Ishikawa (cell line): Measurements from ENCODE around the gene SIKE1.

Experiments used
- CEBPB ChIP-seq: IDR thresholded peaks from 2 replicates; pipeline ENCODE4 v1.6.1; 2012
- CREB1 ChIP-seq: IDR thresholded peaks from 2 replicates; pipeline ENCODE4 v1.6.1; 2012; ENCODE audit warnings: low read depth
- EGR1 ChIP-seq: IDR thresholded peaks from 2 replicates; pipeline ENCODE4 v1.6.1; 2012
- EP300 ChIP-seq: IDR thresholded peaks from 2 replicates; pipeline ENCODE4 v1.6.1; 2012; ENCODE audit warnings: borderline replicate concordance
- FOXM1 ChIP-seq: IDR thresholded peaks from 2 replicates; pipeline ENCODE4 v1.6.1; 2012; ENCODE audit warnings: low read depth, borderline replicate concordance
- NFIC ChIP-seq: IDR thresholded peaks from 2 replicates; pipeline ENCODE4 v1.6.1; 2012
- RAD21 ChIP-seq: IDR thresholded peaks from 2 replicates; pipeline ENCODE4 v1.6.1; 2012; ENCODE audit warnings: low read depth
- TAF1 ChIP-seq: IDR thresholded peaks from 2 replicates; pipeline ENCODE4 v1.6.1; 2012; ENCODE audit warnings: low read depth, mild to moderate bottlenecking
- TCF12 ChIP-seq: IDR thresholded peaks from 2 replicates; pipeline ENCODE4 v1.6.1; 2012; ENCODE audit warnings: low read depth
- TEAD4 ChIP-seq: IDR thresholded peaks from 2 replicates; pipeline ENCODE4 v1.6.1; 2012
- YY1 ChIP-seq: IDR thresholded peaks from 2 replicates; pipeline ENCODE4 v1.6.1; 2012; ENCODE audit warnings: low read depth
- ZBTB7A ChIP-seq: IDR thresholded peaks from 2 replicates; pipeline ENCODE4 v1.6.1; 2012; ENCODE audit warnings: low read depth
- TF ChIP-seq, protein P1 (sequence below): IDR thresholded peaks from 2 replicates; pipeline ENCODE4 v1.6.1; 2012
- TF ChIP-seq, protein P2 (sequence below): IDR thresholded peaks from 2 replicates; pipeline ENCODE4 v1.6.1; 2012; ENCODE audit warnings: low read depth, mild to moderate bottlenecking
- TF ChIP-seq, protein P3 (sequence below): IDR thresholded peaks from 2 replicates; pipeline ENCODE4 v1.6.1; 2012

SIKE1 gene

DNA sequence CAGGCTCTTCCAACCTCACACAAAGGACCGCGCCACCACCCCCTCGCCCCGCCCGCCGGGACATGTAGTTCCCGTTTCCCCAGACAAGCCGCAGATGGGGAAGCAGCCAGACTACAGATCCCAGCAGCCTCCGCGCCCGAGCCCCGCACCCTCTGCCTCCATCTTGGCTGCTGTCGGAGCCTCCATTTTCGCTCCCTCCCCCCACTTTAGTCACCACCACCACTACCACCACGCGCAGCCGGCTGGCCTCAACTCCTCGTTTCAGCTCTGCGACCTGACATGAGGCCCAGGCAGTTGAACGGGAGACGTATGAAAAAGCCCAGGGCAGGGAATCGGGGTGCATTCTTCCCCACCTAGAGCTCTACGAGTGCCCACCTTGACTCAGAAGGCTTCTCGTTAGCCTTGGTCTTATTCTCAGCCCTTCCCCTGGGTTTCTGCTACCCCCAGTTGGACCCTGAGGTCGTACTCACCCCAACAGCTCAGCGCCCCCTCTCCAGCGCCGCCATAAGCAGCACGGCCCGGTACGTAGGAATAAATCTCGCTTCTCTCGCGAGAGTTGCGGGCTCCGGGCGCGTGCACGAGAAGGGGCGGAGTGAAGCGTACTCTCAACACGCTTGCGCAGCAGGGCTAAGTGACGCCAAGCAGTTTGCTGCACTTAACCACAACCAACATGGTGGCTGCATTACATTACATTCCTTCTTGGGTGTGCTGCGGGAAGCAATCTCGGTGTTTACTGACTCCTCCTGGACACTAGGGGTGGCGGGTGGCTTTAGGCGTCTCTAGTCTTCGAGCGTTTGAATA is 22.8 kb downstream of the SIKE1 start, which contains the start of gene CSDE1:
TSS of gene CSDE1 (minus strand) at position 530 of the 801 bp plus-strand sequence. CDS start 18,094 bp downstream, outside the sequence.
- peak; percentile 55 for TF ChIP-seq TEAD4
- 0 out of 2 replicates have a peak, but pooled peaks have one; percentile 16 for TF ChIP-seq ZBTB7A
- TF ChIP-seq NFIC: no peak
- no peak for TF ChIP-seq CREB1
- TF ChIP-seq, protein P1, sequence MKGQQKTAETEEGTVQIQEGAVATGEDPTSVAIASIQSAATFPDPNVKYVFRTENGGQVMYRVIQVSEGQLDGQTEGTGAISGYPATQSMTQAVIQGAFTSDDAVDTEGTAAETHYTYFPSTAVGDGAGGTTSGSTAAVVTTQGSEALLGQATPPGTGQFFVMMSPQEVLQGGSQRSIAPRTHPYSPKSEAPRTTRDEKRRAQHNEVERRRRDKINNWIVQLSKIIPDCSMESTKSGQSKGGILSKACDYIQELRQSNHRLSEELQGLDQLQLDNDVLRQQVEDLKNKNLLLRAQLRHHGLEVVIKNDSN: no peak
- peak; percentile 34; the same call in 1 of the 2 replicates for TF ChIP-seq RAD21
- no peak for TF ChIP-seq EP300
- TF ChIP-seq CEBPB: no peak
- TF ChIP-seq FOXM1: no peak
- TF ChIP-seq, protein P2, sequence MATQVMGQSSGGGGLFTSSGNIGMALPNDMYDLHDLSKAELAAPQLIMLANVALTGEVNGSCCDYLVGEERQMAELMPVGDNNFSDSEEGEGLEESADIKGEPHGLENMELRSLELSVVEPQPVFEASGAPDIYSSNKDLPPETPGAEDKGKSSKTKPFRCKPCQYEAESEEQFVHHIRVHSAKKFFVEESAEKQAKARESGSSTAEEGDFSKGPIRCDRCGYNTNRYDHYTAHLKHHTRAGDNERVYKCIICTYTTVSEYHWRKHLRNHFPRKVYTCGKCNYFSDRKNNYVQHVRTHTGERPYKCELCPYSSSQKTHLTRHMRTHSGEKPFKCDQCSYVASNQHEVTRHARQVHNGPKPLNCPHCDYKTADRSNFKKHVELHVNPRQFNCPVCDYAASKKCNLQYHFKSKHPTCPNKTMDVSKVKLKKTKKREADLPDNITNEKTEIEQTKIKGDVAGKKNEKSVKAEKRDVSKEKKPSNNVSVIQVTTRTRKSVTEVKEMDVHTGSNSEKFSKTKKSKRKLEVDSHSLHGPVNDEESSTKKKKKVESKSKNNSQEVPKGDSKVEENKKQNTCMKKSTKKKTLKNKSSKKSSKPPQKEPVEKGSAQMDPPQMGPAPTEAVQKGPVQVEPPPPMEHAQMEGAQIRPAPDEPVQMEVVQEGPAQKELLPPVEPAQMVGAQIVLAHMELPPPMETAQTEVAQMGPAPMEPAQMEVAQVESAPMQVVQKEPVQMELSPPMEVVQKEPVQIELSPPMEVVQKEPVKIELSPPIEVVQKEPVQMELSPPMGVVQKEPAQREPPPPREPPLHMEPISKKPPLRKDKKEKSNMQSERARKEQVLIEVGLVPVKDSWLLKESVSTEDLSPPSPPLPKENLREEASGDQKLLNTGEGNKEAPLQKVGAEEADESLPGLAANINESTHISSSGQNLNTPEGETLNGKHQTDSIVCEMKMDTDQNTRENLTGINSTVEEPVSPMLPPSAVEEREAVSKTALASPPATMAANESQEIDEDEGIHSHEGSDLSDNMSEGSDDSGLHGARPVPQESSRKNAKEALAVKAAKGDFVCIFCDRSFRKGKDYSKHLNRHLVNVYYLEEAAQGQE: no peak
- TF ChIP-seq TCF12: peak; percentile 74
- peak; percentile 97 for TF ChIP-seq TAF1
- peak; percentile 97 for TF ChIP-seq YY1
- TF ChIP-seq EGR1: peak; percentile 63; the same call in 1 of the 2 replicates
- TF ChIP-seq, protein P3, sequence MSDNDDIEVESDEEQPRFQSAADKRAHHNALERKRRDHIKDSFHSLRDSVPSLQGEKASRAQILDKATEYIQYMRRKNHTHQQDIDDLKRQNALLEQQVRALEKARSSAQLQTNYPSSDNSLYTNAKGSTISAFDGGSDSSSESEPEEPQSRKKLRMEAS: peak; percentile 68

DNA sequence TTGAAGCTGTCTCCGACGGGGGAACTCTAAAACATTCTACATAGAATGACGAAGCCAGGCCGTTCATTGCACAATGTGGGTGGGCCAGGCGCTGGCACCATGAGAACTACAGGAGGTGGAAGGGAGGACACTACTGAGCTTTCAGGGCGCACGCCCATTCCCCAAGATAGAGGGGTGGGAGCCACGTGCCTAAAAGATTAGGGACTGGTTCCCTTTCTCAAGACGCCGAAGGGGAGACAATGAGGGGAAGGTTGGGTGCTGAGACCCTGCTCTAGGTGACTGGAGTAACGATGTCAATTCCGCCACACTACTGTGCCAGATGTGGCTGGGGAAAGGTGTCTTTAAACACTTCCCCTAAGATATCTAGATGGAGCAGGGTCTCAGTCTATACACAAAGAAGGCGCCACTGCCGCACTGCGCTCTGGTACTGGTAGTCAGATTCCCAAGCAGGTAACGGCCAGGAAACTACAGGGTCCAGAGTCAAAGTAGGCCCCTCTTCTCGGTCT is 23.5 kb downstream of the SIKE1 start:
- TF ChIP-seq, protein P3: no peak
- TF ChIP-seq FOXM1 (no peak), TAF1 (no peak), CEBPB (peak; percentile 6; the same call in 1 of the 2 replicates), EP300 (no peak), EGR1 (no peak)

DNA sequence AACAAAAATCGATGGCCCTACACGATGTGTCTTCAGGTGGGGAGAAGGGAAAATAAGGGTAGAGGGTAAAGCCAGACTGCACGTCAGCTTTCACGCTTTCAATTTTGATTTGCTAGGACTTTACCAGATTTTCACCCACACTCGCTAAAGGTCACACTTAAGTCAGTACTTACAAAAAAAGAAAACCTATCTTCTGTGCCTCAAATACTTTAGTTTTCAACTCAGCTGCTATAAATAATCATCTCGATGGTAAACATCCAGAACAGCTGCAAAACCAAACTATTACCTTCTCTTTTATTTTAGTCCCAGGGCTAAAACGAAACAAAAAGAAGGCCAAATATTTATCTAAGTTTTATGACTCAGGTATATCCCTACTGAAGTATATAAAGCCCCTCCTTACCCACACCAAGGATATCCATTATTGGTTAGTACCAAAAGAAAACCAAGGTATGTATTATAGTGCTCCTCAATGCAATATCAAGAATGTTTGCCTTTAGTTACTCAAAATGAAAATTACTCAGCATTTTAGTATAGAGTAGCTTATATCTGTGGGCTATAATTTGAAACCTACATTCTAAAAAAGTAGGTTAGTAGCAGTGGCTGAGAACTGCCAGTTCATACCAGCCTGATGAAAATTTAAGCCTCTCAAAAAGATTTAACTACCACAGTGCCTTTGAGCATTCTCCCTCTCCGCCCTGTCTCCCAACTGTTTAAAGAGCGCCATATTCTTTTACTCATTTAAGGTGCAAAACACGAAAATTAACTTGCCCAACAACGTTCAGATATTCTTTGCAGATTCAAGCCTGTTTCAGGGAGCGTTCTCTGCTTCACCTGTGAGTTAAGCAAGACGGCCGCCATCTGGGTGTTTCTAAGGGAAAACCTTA is 24.2 kb downstream of the SIKE1 start:
- TF ChIP-seq EP300 (no peak), YY1 (no peak), FOXM1 (no peak), TEAD4 (no peak), RAD21 (no peak), TCF12 (no peak), NFIC (no peak), EGR1 (no peak), TAF1 (no peak), ZBTB7A (no peak), CREB1 (no peak), CEBPB (no peak)
- TF ChIP-seq, protein P3: no peak
- TF ChIP-seq, protein P1: no peak
- TF ChIP-seq, protein P2: no peak

GRCh38 chr1:114755006-114755931 is 25.2 kb downstream of the SIKE1 start:
- no peak for TF ChIP-seq CEBPB
- no peak for TF ChIP-seq FOXM1
- no peak for TF ChIP-seq ZBTB7A
- TF ChIP-seq EGR1: no peak
- TF ChIP-seq CREB1: no peak
- TF ChIP-seq TCF12: no peak
- TF ChIP-seq, protein P2: no peak
- TF ChIP-seq YY1: no peak
- TF ChIP-seq, protein P3: no peak
- TF ChIP-seq, protein P1: no peak
